Activated naive CD4-positive, alpha-beta T cell (primary cell): Measurements from ENCODE around the gene MTCP1.

Experiments used
- DNase-seq, 4 experiments: peaks; one replicate each; lab custom pipeline; 2025; lab: John Stamatoyannopoulos, UW

The MTCP1 gene

GRCh38 chrX:155053656-155054055 lies 17.3 kb downstream of the MTCP1 start:
- DNase-seq, result no peak

- no peak for DNase-seq
Observed at GRCh38 chrX:155052738-155053498, 18.0 kb downstream of the MTCP1 start.

GRCh38 chrX:155048977-155049619 lies 21.8 kb downstream of the MTCP1 start:
- peak in 2 of 4 experiments; percentile 4 to 13 for DNase-seq

GRCh38 chrX:155046811-155047528 lies 24.0 kb downstream of the MTCP1 start:
- DNase-seq, result no peak

GRCh38 chrX:155046129-155046810 lies 24.7 kb downstream of the MTCP1 start:
- DNase-seq, result no peak

GRCh38 chrX:155035688-155036087 lies 35.2 kb downstream of the MTCP1 start:
- no peak for DNase-seq

GRCh38 chrX:155031657-155032056 lies 39.3 kb downstream of the MTCP1 start:
- no peak for DNase-seq

- no peak for DNase-seq
Observed at GRCh38 chrX:155028877-155029291, 42.1 kb downstream of the MTCP1 start.

- DNase-seq, result no peak
Observed at GRCh38 chrX:155028129-155028528, 42.8 kb downstream of the MTCP1 start.

- no peak for DNase-seq
Observed at GRCh38 chrX:155027509-155028066, 43.3 kb downstream of the MTCP1 start.

GRCh38 chrX:155026727-155027508 lies 44.0 kb downstream of the MTCP1 start, which contains the start of gene FUNDC2:
Gene FUNDC2 (plus strand): TSS chrX:155026844. CDS start chrX:155026939, 95 bp downstream.
- peak; percentile 68 to 91 (median 84) for DNase-seq

GRCh38 chrX:155026420-155026726 lies 44.6 kb downstream of the MTCP1 start:
- no peak for DNase-seq

GRCh38 chrX:155023907-155024833 lies 46.8 kb downstream of the MTCP1 start:
- no peak for DNase-seq

- DNase-seq, result no peak
Observed at GRCh38 chrX:155022585-155022984, 48.4 kb downstream of the MTCP1 start, which contains the start of gene F8. Gene F8 (minus strand): TSS chrX:155022723. CDS start chrX:155022552, 171 bp downstream.

- no peak for DNase-seq
Observed at GRCh38 chrX:155020591-155020990, 50.3 kb downstream of the MTCP1 start.
